HG02943 (cell line): ENCODE data around the gene NEIL3.

Experiments
- ATAC-seq: cut with Tn5 transposase; IDR thresholded peaks from one replicate; pipeline ENCODE4 v1.9.1; 2021; ENCODE audit warnings: mild to moderate bottlenecking, low read depth, moderate library complexity; ENCODE audit not compliant: unreplicated experiment

Gene NEIL3

DNA sequence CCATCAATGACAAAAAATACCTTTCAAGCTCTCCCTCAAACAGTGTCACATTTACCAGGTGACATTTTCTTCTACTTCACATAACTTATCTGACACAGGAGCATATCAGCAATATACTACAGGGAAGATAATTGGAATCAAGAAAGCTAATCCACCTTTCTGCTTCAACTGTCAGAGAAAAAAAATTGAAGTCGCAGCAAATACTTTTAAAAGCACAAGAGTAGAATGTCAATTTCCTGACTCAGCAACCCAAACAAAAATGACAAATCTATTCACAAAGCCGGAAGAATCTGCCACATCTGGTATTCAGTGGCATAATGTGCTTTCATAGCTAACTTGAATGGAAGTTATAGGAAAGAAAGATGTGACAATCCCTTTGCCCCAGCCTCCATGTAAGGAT is 95.8 kb downstream of the NEIL3 start:
- no peak for ATAC-seq

DNA sequence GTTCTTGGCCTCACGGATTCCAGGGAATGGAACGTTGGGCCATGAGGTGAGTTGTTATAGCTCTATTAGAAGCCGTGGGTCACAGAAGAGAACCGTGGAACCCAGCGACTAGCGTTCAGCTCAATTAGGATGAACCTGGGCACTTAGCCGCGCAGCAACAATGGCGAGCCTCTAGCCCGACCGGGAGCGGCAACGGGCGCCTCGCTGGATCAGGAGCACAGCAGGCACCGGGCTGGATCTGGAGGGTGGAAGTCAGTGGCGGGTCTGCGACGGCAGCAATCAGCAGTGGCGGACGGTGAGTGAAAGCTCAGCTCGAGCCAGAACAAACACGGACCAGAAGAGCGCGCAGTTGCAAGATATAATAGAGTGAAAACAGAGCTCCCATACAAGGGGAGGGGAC is 98.3 kb downstream of the NEIL3 start:
- ATAC-seq = no peak

DNA sequence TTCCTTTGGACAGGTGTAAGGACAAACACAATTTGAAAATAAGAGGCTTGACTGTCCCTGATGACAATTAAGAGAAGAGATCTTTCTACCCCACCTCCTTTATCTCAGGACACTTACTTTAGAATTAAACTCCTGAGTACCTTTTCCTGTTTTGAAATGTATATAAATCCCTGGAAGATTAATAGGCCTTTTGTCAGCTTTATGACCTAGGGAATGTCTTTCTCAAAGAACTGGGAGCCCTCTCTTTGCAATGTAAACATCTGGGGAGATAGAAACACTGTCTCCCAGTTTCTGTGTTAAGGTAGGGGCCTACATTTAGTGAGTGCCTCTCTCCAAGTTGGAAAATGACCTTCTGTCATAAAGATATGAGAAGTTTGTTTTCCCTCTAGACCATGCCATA is 100.9 kb downstream of the NEIL3 start:
- ATAC-seq = no peak

DNA sequence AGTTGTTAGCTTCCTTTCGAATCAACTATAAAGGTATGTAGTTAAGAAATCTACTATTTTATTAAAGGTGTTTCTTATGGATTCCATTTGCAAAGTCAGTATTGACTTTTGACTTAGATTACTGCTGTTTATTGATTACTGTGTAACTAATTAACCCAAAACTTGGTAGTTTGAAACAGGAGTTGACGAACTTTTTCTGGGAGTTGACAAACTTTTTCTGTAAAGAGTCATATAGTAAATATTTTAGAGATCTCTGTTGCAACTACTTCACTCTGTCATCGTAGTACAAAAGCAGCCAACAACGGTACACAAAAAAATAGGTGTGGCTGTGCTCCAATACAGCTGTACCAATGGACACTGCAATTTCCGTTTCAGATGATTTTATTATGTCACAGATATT is 102.3 kb downstream of the NEIL3 start:
- no peak for ATAC-seq
